Keratinocyte (primary cell): ENCODE results near the gene DGKQ. TPM values are rescaled to one million over a fixed set of nuclear protein-coding genes. Genes with fewer than 3 reads are reported as not detected.
A peak's percentile ranks its signal among the peaks of the same experiment; 100 is the strongest.
"Not testable (repeated sequence)": the region's sequence is repeated elsewhere in the genome, so short reads cannot be mapped to it uniquely, and the experiment has no call there.

Experiments used
- DNase-seq: peaks from one replicate; pipeline ENCODE4 v3.0.0-alpha.2; 2011; ENCODE audit warnings: low read depth, missing footprints, low spot score
- FAIRE-seq: peaks from 2 replicates; lab custom pipeline; 2011; peaks lifted over from hg19 to GRCh38; lab: Jason Lieb, UNC
- H2AFZ ChIP-seq: 2 replicates; pipeline ENCODE4 v1.6.0; 2012; ENCODE audit warnings: low read length, control low read depth, inconsistent platforms; ENCODE audit not compliant: control insufficient read depth
- H3K27ac ChIP-seq: 2 replicates; pipeline ENCODE4 v1.5.1; 2011; ENCODE audit warnings: low read length; ENCODE audit not compliant: control insufficient read depth, insufficient read depth
- H3K27me3 ChIP-seq: 3 replicates; pipeline ENCODE4 v1.6.0; 2011; ENCODE audit warnings: low read length; ENCODE audit not compliant: control insufficient read depth, insufficient read depth; ENCODE audit errors: extremely low read depth
- H3K36me3 ChIP-seq, 2 experiments: 2 replicates in 1 of 2; 3 replicates in 1 of 2; pipeline ENCODE4 v1.5.1; 2011; ENCODE audit warnings: low read length in 2 of 2, mild to moderate bottlenecking in 1 of 2; ENCODE audit not compliant: control insufficient read depth in 2 of 2, insufficient read depth in 2 of 2; ENCODE audit errors: extremely low read depth in 1 of 2
- H3K4me1 ChIP-seq: 3 replicates; pipeline ENCODE4 v1.5.1; 2011; ENCODE audit warnings: low read length; ENCODE audit not compliant: control insufficient read depth, insufficient read depth; ENCODE audit errors: extremely low read depth
- H3K4me2 ChIP-seq: 3 replicates; pipeline ENCODE4 v1.6.0; 2011; ENCODE audit warnings: low read depth, low read length; ENCODE audit not compliant: control insufficient read depth, insufficient read depth; ENCODE audit errors: extremely low read depth
- H3K4me3 ChIP-seq, 3 experiments: fragments of 200-600 bp in 1 of 3; sonication (generic) in 1 of 3; 2 replicates in 2 of 3; 3 replicates in 1 of 3; pipeline ENCODE4 v1.5.1; 2011 to 2016; ENCODE audit warnings: low read length in 3 of 3, mild to moderate bottlenecking in 3 of 3, control low read depth in 2 of 3, inconsistent platforms in 1 of 3, low read depth in 1 of 3, mixed read lengths in 1 of 3, mixed run types in 1 of 3, moderate library complexity in 1 of 3; ENCODE audit not compliant: control insufficient read depth in 2 of 3, insufficient read depth in 2 of 3; ENCODE audit errors: extremely low read depth in 1 of 3
- H3K79me2 ChIP-seq: 2 replicates; pipeline ENCODE4 v1.6.0; 2012; ENCODE audit warnings: low read length; ENCODE audit not compliant: control insufficient read depth, insufficient read depth
- H3K9ac ChIP-seq: 3 replicates; pipeline ENCODE4 v1.6.0; 2011; ENCODE audit warnings: low read length; ENCODE audit not compliant: control insufficient read depth, insufficient read depth; ENCODE audit errors: extremely low read depth
- H3K9me1 ChIP-seq: 3 replicates; pipeline ENCODE4 v1.6.0; 2011; ENCODE audit warnings: low read length; ENCODE audit not compliant: control insufficient read depth, insufficient read depth; ENCODE audit errors: extremely low read depth
- H3K9me3 ChIP-seq: 2 replicates; pipeline ENCODE4 v1.5.1; 2012; ENCODE audit warnings: low read depth, low read length; ENCODE audit not compliant: control insufficient read depth
- H4K20me1 ChIP-seq: 3 replicates; pipeline ENCODE4 v1.6.0; 2011; ENCODE audit warnings: low read length; ENCODE audit not compliant: control insufficient read depth, insufficient read depth; ENCODE audit errors: extremely low read depth
- CTCF ChIP-seq, 3 experiments: IDR thresholded peaks in 1 of 3; conservative IDR thresholded peaks in 1 of 3; optimal IDR thresholded peaks in 1 of 3; 2 replicates in 2 of 3; 3 replicates in 1 of 3; pipeline versions ENCODE3 to v1.5.1; 2011; ENCODE audit warnings: low read length in 3 of 3, mild to moderate bottlenecking in 3 of 3, moderate library complexity in 2 of 3, control low read depth in 1 of 3, inconsistent platforms in 1 of 3; ENCODE audit not compliant: insufficient read depth in 2 of 3; ENCODE audit errors: extremely low read depth in 1 of 3
- EZH2 ChIP-seq: IDR thresholded peaks from one replicate; pipeline ENCODE4 v1.6.1; 2012; ENCODE audit warnings: inconsistent platforms, mild to moderate bottlenecking, low read length, moderate library complexity
- dilution Hi-C: fragments of 300-500 bp; cut with MboI; formaldehyde crosslinking; loops from one replicate; pipeline ENCODE4 v1.7.0; 2020; ENCODE audit warnings: low sequenced_read_pairs; ENCODE audit not compliant: extremely low pct_ligation_motif_present
- polyA plus RNA-seq, 5 experiments: library from polyadenylated mRNA; depleted of rRNA in 3 of 5; stranded (reverse) in 3 of 5; stranded (forward) in 1 of 5; unstranded in 1 of 5; fragments of >200 nt; gene quantifications; 1 replicate in 1 of 5; 2 replicates in 3 of 5; 3 replicates in 1 of 5; pipeline versions ENCODE4 v1.2.1 to v1.2.3, GENCODE V29; 2011 to 2012; ENCODE audit warnings: missing spikeins in 2 of 5, low read depth in 1 of 5, low replicate concordance in 1 of 5

The DGKQ gene
- polyA plus RNA-seq, 1 donor (not counting 4 experiments of a cell fraction or from before 2014, with no cell fraction given): 5.3 TPM

DNA sequence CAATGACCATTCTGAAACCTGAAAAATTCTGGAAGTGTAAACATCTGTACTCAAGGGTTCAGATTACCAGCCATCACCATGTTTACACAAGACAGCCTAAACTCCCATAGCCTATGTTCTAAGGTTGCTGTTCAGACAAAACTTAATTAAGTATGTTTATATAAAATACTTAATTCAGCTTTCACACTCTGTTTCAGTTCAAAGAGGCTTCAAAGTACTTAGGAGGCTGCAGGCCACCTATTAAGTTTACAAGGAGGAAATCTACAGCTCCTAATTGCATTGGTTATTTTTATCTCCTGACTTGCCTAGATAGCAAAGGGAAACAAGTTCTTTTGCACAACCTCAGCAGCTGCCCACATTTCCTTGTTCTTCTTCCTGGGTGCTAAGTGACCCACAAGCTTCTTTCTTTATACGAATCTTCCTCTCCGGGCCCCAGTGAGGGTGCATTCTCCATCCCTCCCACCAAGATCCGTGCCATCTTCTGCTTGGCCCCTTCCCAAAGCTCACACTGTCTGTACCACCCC lies 43.3 kb downstream of the DGKQ start:
- FAIRE-seq: no peak
- Histone ChIP-seq H3K9ac (peak overlapping the region; percentile 97), H3K27ac (no peak overlapping the region)

GRCh38 chr4:929096-929765 lies 44.1 kb downstream of the DGKQ start:
- no peak overlapping the region for H3K4me2 ChIP-seq
- TF ChIP-seq CTCF (optimal IDR thresholded peaks at IDR 0.05 in 1 of 3, IDR thresholded peaks at IDR 0.05 in 1 of 3, conservative IDR thresholded peaks at IDR 0.05 in 1 of 3; ENCODE audit: extremely low read depth in 1 of 3, insufficient read depth in 2 of 3, low read length in 3 of 3) (no peak), EZH2 (no peak)
- FAIRE-seq (no peak), DNase-seq (no peak)
- no peaks in the 10 kb centered on the region for H3K27me3 ChIP-seq
- H3K36me3 ChIP-seq: peaks cover 0 to 4% of the 10 kb centered on the region in 2 experiments
- H3K79me2 ChIP-seq: peaks cover 73% of the 10 kb centered on the region
- H3K9ac ChIP-seq: no peak overlapping the region
- H3K9me1 ChIP-seq: peaks cover 2% of the 10 kb centered on the region
- no peak overlapping the region for H2AFZ ChIP-seq
- dilution Hi-C loops: no loop called here
- H4K20me1 ChIP-seq: peaks cover 19% of the 10 kb centered on the region
- H3K4me1 ChIP-seq: peaks cover 23% of the 10 kb centered on the region
- no peak overlapping the region for H3K4me3 ChIP-seq
- no peaks in the 10 kb centered on the region for H3K9me3 ChIP-seq
- no peak overlapping the region for H3K27ac ChIP-seq

More for the DNA sequence above, 43.3 kb downstream of the DGKQ start:
- peaks cover 12% of the 10 kb centered on the region for H4K20me1 ChIP-seq
- H3K9me1 ChIP-seq: peaks cover 2% of the 10 kb centered on the region
- peaks cover 19% of the 10 kb centered on the region for H3K4me1 ChIP-seq
- TF ChIP-seq EZH2 (no peak), CTCF (optimal IDR thresholded peaks at IDR 0.05 in 1 of 3, IDR thresholded peaks at IDR 0.05 in 1 of 3, conservative IDR thresholded peaks at IDR 0.05 in 1 of 3; ENCODE audit: extremely low read depth in 1 of 3, insufficient read depth in 2 of 3, low read length in 3 of 3) (no peak)
- no peak overlapping the region for H2AFZ ChIP-seq
- peaks cover 0 to 4% of the 10 kb centered on the region in 2 experiments for H3K36me3 ChIP-seq
- peak overlapping the region in 1 of 3 experiments; percentile 74 for H3K4me3 ChIP-seq
- peak overlapping the region; percentile 89 for H3K4me2 ChIP-seq
- peaks cover 66% of the 10 kb centered on the region for H3K79me2 ChIP-seq
- dilution Hi-C loops: no loop called here
- H3K9me3 ChIP-seq: no peaks in the 10 kb centered on the region
- no peaks in the 10 kb centered on the region for H3K27me3 ChIP-seq
- DNase-seq: no peak

- H3K27ac ChIP-seq, dilution Hi-C loops, H3K4me3 ChIP-seq, H3K9me1 ChIP-seq, H3K9ac ChIP-seq, FAIRE-seq, DNase-seq, H3K9me3 ChIP-seq, H3K36me3 ChIP-seq, H2AFZ ChIP-seq, H3K27me3 ChIP-seq, H3K4me2 ChIP-seq: not testable (repeated sequence)
- Histone ChIP-seq H4K20me1 (peaks cover 19% of the 10 kb centered on the region), H3K79me2 (peaks cover 84% of the 10 kb centered on the region), H3K4me1 (peaks cover 18% of the 10 kb centered on the region)
Observed at GRCh38 chr4:927566-927965, 45.8 kb downstream of the DGKQ start.
